ENCODE measurements around the gene ISG15. TPM values are rescaled to one million over a fixed set of nuclear protein-coding genes. Genes with fewer than 3 reads are reported as not detected.
"Not testable (repeated sequence)": the region's sequence is repeated elsewhere in the genome, so short reads cannot be mapped to it uniquely, and the experiment has no call there.

Gene ISG15
- total and polyA plus RNA-seq, 4 donors, result 12.7 to 234 (median 131) TPM

GRCh38 chr1:1054099-1054700 is 40.9 kb downstream of the ISG15 start:
- Histone ChIP-seq H3K4me3 (no peak overlapping the region), H3K36me3 (ENCODE audit: control insufficient read depth in 4 of 4, insufficient read depth in 4 of 4, low read length in 4 of 4) (peaks cover 0 to 49% (median 10%) of the 10 kb centered on the region in 4 donors), H3K4me1 (ENCODE audit: control insufficient read depth in 5 of 5, insufficient read depth in 5 of 5, low read length in 5 of 5) (peaks cover 0 to 3% (median 0%) of the 10 kb centered on the region in 5 donors), H3K27ac (ENCODE audit: low read depth in 1 of 2, low read length in 1 of 2) (no peak overlapping the region), H3K27me3 (ENCODE audit: control insufficient read depth in 3 of 3, insufficient read depth in 3 of 3, low read length in 2 of 3) (peaks cover 0 to 17% (median 0%) of the 10 kb centered on the region in 3 donors), H3K9me3 (ENCODE audit: control insufficient read depth in 4 of 4, insufficient read depth in 3 of 4, low read length in 3 of 4) (no peaks in the 10 kb centered on the region), H3K9ac (ENCODE audit: insufficient read depth in 1 of 2, low read length in 2 of 2) (no peak overlapping the region)
- no peak for DNase-seq
- whole genome bisulfite sequencing, 2 donors, result 94 to 95% methylated on average over 18 of the region's 18 CpGs
- TF ChIP-seq CTCF (IDR thresholded peaks at IDR 0.05; ENCODE audit: control extremely low read depth, extremely low read depth), result no peak
- no peak for ATAC-seq (ENCODE audit: insufficient read depth, low FRiP score)

DNA sequence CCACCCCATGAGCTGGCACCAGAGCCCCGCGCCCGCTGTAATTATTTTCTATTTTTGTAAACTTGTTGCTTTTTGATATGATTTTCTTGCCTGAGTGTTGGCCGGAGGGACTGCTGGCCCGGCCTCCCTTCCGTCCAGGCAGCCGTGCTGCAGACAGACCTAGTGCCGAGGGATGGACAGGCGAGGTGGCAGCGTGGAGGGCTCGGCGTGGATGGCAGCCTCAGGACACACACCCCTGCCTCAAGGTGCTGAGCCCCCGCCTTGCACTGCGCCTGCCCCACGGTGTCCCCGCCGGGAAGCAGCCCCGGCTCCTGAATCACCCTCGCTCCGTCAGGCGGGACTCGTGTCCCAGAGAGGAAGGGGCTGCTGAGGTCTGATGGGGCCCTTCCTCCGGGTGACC is 41.7 kb downstream of the ISG15 start:
- H3K27me3 ChIP-seq (ENCODE audit: control insufficient read depth in 3 of 3, insufficient read depth in 3 of 3, low read length in 2 of 3), result peaks cover 0 to 20% (median 4%) of the 10 kb centered on the region in 3 donors
- H3K9me3 ChIP-seq (ENCODE audit: control insufficient read depth in 4 of 4, insufficient read depth in 3 of 4, low read length in 3 of 4), result no peaks in the 10 kb centered on the region
- no peak overlapping the region for H3K9ac ChIP-seq (ENCODE audit: insufficient read depth in 1 of 2, low read length in 2 of 2)
- TF ChIP-seq CTCF (IDR thresholded peaks at IDR 0.05; ENCODE audit: control extremely low read depth, extremely low read depth), result no peak
- ATAC-seq (ENCODE audit: insufficient read depth, low FRiP score) (no peak), DNase-seq (no peak)
- 90 to 91% methylated on average over 22 to 23 of the region's 23 CpGs for WGBS, 2 donors
- H3K27ac ChIP-seq (ENCODE audit: low read depth in 1 of 2, low read length in 1 of 2), result no peak overlapping the region
- peaks cover 0 to 6% (median 0%) of the 10 kb centered on the region in 5 donors for H3K4me1 ChIP-seq (ENCODE audit: control insufficient read depth in 5 of 5, insufficient read depth in 5 of 5, low read length in 5 of 5)
- H3K4me3 ChIP-seq, result no peak overlapping the region
- peaks cover 0 to 43% (median 10%) of the 10 kb centered on the region in 4 donors for H3K36me3 ChIP-seq (ENCODE audit: control insufficient read depth in 4 of 4, insufficient read depth in 4 of 4, low read length in 4 of 4)

- WGBS, 2 donors, result 88 to 91% methylated on average over 50 of the region's 50 CpGs
- H3K4me1 ChIP-seq (ENCODE audit: control insufficient read depth in 5 of 5, insufficient read depth in 5 of 5, low read length in 5 of 5), result peaks cover 0 to 6% (median 0%) of the 10 kb centered on the region in 5 donors
Measured at GRCh38 chr1:1055841-1056736, 42.8 kb downstream of the ISG15 start.

DNA sequence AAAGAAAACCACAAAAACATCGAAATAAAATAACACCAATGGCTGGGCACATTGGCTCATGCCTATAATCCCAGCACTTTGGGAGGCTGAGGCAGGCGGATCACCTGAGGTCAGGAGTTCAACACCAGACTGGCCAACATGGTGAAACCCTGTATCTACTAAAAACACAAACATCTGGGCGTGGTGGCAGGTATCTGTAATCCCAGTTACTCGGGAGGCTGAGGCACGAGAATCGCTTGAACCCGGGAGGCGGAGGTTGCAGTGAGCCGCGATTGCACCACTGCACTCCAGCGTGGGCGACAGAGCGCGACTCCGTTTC is 44.4 kb downstream of the ISG15 start:
- not testable (repeated sequence) for DNase-seq; H3K4me3 ChIP-seq; ATAC-seq (ENCODE audit: insufficient read depth, low FRiP score); H3K9ac ChIP-seq (ENCODE audit: insufficient read depth in 1 of 2, low read length in 2 of 2); H3K27ac ChIP-seq (ENCODE audit: low read depth in 1 of 2, low read length in 1 of 2); H3K9me3 ChIP-seq (ENCODE audit: control insufficient read depth in 4 of 4, insufficient read depth in 3 of 4, low read length in 3 of 4); H3K4me1 ChIP-seq (ENCODE audit: control insufficient read depth in 5 of 5, insufficient read depth in 5 of 5, low read length in 5 of 5)
- Histone ChIP-seq H3K36me3 (ENCODE audit: control insufficient read depth in 4 of 4, insufficient read depth in 4 of 4, low read length in 4 of 4) (peaks cover 0 to 25% (median 4%) of the 10 kb centered on the region in 4 donors), H3K27me3 (ENCODE audit: control insufficient read depth in 3 of 3, insufficient read depth in 3 of 3, low read length in 2 of 3) (peaks cover 0 to 44% (median 13%) of the 10 kb centered on the region in 3 donors)
- 59 to 72% methylated on average over 15 of the region's 15 CpGs for WGBS, 2 donors

More at GRCh38 chr1:1055841-1056736, 42.8 kb downstream of the ISG15 start:
- ATAC-seq (ENCODE audit: insufficient read depth, low FRiP score) (no peak), DNase-seq (no peak)
- TF ChIP-seq CTCF (IDR thresholded peaks at IDR 0.05; ENCODE audit: control extremely low read depth, extremely low read depth), result no peak
- H3K9me3 ChIP-seq (ENCODE audit: control insufficient read depth in 4 of 4, insufficient read depth in 3 of 4, low read length in 3 of 4), result no peaks in the 10 kb centered on the region
- H3K36me3 ChIP-seq (ENCODE audit: control insufficient read depth in 4 of 4, insufficient read depth in 4 of 4, low read length in 4 of 4), result peaks cover 0 to 34% (median 10%) of the 10 kb centered on the region in 4 donors
- H3K4me3 ChIP-seq, result no peak overlapping the region
- no peak overlapping the region for H3K9ac ChIP-seq (ENCODE audit: insufficient read depth in 1 of 2, low read length in 2 of 2)
- no peak overlapping the region for H3K27ac ChIP-seq (ENCODE audit: low read depth in 1 of 2, low read length in 1 of 2)
- peaks cover 0 to 31% (median 11%) of the 10 kb centered on the region in 3 donors for H3K27me3 ChIP-seq (ENCODE audit: control insufficient read depth in 3 of 3, insufficient read depth in 3 of 3, low read length in 2 of 3)
